Renal pelvis (tissue), 4 donors: ENCODE measurements around the gene XRCC3. TPM values are rescaled to one million over a fixed set of nuclear protein-coding genes. Genes with fewer than 3 reads are reported as not detected.

ENCODE experiments used
- DNase-seq: peaks from one replicate; pipeline ENCODE4 v3.0.0-alpha.2; 2013
- polyA plus RNA-seq, 3 donors: library from polyadenylated mRNA; unstranded; fragments of 120-200 nt; gene quantifications; one replicate each; pipeline ENCODE4 v1.2.1, GENCODE V29; 2013; ENCODE audit not compliant: insufficient read length in 3 of 3

Gene XRCC3
- polyA plus RNA-seq, 3 donors: 15.5 to 23.1 (median 21.1) TPM

- DNase-seq: no peak
Measured at GRCh38 chr14:103728141-103728540, 12.9 kb upstream of the XRCC3 start.

- no peak for DNase-seq
Measured at GRCh38 chr14:103727313-103727980, 12.2 kb upstream of the XRCC3 start.

DNA sequence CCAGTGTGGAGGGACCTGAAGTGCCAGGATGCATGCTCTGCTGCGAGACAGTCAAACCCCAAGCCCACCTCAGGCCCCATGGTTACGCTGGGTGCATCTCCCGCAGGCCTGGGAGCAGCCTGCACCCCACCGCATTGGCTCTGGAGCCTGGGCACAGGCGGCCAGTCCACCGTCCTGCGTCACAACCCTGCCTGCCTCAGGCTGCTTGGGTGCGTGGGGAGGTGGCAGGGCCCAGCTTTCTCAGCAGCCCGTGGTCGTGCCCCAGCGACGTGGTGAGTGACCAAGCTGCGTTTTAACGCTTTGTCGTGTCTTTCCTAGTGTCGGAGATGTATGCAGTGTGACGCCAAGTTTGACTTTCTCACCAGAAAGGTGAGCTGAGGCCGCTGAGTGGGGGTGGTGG lies 11.2 kb upstream of the XRCC3 start:
- no peak for DNase-seq

GRCh38 chr14:103725739-103726395 lies 10.6 kb upstream of the XRCC3 start:
- DNase-seq: no peak

DNA sequence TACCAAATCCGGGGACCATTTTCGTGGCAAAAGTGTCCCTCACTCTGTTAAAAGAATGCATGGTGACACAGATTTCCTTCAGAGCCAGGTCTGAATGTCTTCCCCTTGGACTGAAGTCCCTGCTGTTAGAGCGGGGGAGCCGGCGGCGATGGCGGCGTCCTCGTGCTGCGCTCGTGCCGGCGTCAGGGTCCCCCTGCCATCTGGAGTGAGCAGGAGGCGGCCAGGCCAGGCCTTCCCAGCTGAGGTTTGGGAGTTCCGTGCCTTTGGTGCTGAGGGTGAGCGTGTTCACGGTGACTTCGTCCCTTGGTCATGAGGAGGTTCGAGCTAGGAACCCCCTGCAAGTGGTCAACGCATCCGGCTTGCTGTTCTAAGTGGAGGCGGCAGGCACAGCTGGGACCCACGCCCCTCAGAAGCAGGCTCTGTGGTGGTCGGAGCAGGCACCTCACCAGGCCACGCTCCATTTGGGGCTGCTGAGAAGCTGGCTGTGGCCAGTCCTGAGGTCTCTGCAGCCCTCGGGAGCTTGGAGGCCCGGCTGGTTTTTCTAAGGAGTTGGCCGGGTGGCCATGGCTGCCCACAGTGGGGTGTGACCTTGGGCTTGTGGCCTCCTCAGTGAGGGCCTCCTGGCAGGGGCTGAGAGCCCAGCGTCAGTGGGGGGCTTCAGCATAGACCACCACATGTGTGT lies 9.9 kb upstream of the XRCC3 start:
- DNase-seq: no peak

DNA sequence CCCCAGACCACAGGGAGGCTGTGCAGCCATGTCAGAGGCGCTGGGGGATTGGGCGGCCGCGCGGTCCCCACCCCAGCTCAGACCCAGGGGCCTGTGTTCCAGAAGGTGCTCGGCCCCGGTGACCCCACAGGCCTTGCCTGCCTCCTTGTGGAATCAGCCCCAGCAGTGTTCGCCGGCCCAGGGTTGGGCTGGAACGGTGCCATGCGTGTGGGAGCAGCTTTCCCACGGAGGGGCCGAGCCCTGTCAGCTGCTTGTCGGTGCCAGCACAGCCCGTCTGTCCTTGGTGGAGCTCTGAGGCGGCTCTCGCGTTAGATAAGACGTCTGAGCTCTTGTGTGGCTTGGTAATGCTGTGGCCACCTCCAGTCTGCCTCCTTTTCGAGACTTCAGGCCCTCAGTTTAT lies 8.9 kb upstream of the XRCC3 start:
- DNase-seq: no peak

DNA sequence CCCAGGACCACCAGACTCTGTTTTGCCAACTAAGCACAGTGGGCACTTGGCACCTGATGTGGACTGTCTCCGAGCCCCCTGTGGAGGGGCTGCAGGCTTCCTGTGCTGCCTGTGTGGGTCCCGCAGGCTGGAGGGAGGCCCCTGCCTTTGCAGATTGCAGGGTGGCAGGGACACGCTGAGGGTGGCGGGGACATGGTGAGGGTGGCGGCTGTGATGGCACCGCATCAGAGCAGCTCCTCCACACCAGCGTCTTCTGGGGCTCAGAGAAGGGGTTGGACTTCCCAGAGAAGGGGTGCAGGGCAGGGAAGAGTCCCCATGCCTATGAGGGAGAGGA lies 8.5 kb upstream of the XRCC3 start:
- DNase-seq: no peak

GRCh38 chr14:103721334-103722120 lies 6.3 kb upstream of the XRCC3 start:
- DNase-seq: no peak

- no peak for DNase-seq
Measured at GRCh38 chr14:103719751-103720150, 4.5 kb upstream of the XRCC3 start.

- no peak for DNase-seq
Measured at GRCh38 chr14:103718572-103718971, 3.3 kb upstream of the XRCC3 start.

- DNase-seq: no peak
Measured at GRCh38 chr14:103716899-103717411, 1.7 kb upstream of the XRCC3 start.

DNA sequence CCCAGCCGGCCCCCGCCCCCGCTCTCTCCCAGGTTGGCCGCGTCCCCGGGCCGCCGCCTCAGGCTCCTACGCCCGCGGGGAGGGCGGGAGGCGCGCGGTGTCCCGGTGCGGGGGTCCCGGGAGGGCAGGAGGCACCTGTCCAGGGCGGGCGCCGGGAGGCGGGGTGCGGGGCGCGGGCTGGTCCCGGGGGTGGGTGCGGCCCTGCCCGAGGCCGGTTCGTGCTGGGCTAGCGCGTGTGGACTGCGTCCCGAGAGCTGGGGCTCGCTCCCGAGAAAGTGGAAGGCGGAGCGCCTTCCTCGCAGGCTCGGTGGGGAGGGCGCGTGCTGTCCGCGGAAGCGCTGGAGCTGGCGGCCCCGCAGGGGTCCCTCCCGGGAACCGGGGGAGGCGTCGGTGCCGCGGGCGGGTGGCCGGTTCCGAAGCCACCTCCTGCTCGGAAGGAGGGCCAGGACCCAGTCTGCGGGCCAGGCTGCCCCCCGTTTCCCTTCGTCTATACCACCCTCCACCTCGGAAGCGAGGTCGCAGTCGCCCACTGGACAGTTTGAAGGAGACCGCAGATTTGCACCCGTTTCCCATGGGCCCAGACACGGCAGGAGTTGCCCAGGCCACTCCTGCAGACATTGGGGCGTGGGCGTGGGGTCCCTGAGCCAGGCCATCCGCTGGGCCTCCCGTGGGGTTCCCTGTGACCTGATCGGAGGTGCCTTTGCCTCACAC lies 995 bp upstream of the XRCC3 start:
- DNase-seq: no peak

- no peak for DNase-seq
Measured at GRCh38 chr14:103714063-103714724, 1.1 kb downstream of the XRCC3 start.

- DNase-seq: no peak
Measured at GRCh38 chr14:103713304-103714062, 1.8 kb downstream of the XRCC3 start.

DNA sequence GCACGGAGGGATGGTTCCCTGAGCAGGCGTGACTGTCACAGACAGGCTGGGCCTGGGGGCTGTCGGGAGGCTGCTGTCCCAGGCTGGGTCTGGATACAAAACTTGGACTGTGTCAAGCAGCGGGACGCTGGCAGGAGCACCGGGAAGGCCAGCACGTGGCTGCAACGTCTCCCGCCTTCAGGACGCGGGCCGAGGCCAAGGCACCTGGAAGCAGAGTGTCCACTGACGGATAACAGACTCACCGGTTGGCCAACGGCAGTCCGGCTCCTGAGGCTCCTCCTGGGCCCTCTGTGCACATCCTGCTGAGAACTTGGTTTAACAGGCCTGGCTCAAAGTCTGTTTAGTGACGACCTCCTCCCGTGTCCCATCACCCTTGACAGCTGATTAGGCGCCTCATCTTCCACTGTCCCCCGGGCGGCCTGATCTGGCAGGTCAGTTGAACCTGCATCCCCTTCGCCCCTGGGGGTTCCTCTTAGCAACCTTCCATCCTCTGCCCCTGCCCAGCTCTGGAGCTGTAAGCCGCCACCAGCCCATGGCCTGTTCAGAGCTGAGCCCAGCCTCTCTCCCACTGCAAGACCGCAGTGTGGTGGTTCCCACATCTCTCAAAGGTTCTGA lies 2.5 kb downstream of the XRCC3 start:
- no peak for DNase-seq

GRCh38 chr14:103711516-103712431 lies 3.5 kb downstream of the XRCC3 start:
- no peak for DNase-seq

DNA sequence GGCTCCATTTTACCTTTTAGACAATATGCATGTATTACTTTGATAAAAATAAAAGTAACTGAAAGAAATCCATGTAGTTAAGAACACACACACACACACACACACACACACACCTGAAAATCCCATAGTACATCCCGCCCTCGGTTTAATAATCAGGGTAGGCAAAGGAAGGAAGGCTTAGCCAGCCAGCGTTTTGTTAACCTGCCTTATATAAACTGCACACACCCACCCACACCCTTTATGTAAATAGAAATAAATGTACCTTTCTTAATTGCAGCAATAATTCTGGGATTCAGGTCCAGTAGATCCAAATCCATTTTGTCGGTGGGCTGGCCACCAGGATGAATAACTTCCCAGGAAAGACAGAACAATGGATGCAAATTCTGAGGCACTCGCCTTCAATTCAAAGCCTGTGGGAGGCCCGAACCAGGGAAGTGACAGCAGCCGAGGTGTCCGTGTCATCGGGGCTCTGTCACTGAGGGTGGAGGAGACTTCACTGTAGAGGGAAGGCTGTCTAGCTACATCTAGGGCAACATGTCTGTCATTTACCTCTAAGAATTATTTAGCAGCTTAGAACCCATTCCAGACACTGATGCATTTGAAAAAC lies 4.4 kb downstream of the XRCC3 start:
- DNase-seq: no peak

DNA sequence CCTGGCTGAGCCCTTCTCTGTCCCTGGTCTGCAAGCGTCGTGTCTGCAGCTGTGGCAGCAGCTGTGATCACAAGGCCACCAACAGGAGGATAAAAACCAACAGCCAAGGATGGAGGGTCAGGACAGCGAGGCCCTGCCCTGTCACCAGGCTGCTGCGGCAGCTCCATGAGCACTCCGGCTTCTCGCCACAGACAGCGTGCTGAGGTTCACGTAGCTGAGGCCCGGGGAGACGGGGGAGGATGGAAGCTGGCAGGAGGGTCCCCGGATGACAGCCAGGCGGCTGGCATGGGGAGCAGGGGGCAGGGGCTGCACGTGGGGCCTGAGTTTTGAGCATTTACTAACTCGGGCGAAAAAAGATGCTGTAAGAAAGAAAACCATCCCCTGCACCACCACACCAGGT lies 5.4 kb downstream of the XRCC3 start:
- no peak for DNase-seq
